Measurements from ENCODE around the gene TSPAN33.
A peak's percentile ranks its signal among the peaks of the same experiment; 100 is the strongest.

TSPAN33 gene

GRCh38 chr7:129134356-129134987 is 10.0 kb upstream of the TSPAN33 start:
- no peak for DNase-seq (ENCODE audit: low read depth in 2 of 2)

GRCh38 chr7:129136887-129137642 is 7.4 kb upstream of the TSPAN33 start:
- DNase-seq (ENCODE audit: low read depth in 2 of 2), result no peak

GRCh38 chr7:129143724-129144094 is 798 bp upstream of the TSPAN33 start:
- no peak for DNase-seq (ENCODE audit: low read depth in 2 of 2)

GRCh38 chr7:129144834-129145668 is 544 bp downstream of the TSPAN33 start:
- DNase-seq (ENCODE audit: low read depth in 2 of 2), result no peak

GRCh38 chr7:129146237-129146979 is 1.9 kb downstream of the TSPAN33 start:
- DNase-seq (ENCODE audit: low read depth in 2 of 2), result no peak

GRCh38 chr7:129147731-129148130 is 3.2 kb downstream of the TSPAN33 start:
- no peak for DNase-seq (ENCODE audit: low read depth in 2 of 2)

- no peak for DNase-seq (ENCODE audit: low read depth in 2 of 2)
Measured at GRCh38 chr7:129149511-129149910, 5.0 kb downstream of the TSPAN33 start.

GRCh38 chr7:129150199-129150996 is 5.9 kb downstream of the TSPAN33 start:
- no peak for DNase-seq (ENCODE audit: low read depth in 2 of 2)

GRCh38 chr7:129157651-129158050 is 13.1 kb downstream of the TSPAN33 start:
- DNase-seq (ENCODE audit: low read depth in 2 of 2), result no peak

- DNase-seq (ENCODE audit: low read depth in 2 of 2), result no peak
Measured at GRCh38 chr7:129159539-129159938, 15.0 kb downstream of the TSPAN33 start.

- no peak for DNase-seq (ENCODE audit: low read depth in 2 of 2)
Measured at GRCh38 chr7:129160161-129160905, 15.8 kb downstream of the TSPAN33 start.

GRCh38 chr7:129161524-129162225 is 17.2 kb downstream of the TSPAN33 start:
- no peak for DNase-seq (ENCODE audit: low read depth in 2 of 2)

- no peak for DNase-seq (ENCODE audit: low read depth in 2 of 2)
Measured at GRCh38 chr7:129162732-129163131, 18.2 kb downstream of the TSPAN33 start.

GRCh38 chr7:129163875-129164544 is 19.5 kb downstream of the TSPAN33 start:
- no peak for DNase-seq (ENCODE audit: low read depth in 2 of 2)

- DNase-seq (ENCODE audit: low read depth in 2 of 2), result no peak
Measured at GRCh38 chr7:129166745-129167144, 22.2 kb downstream of the TSPAN33 start.

GRCh38 chr7:129167817-129168216 is 23.3 kb downstream of the TSPAN33 start:
- no peak for DNase-seq (ENCODE audit: low read depth in 2 of 2)

GRCh38 chr7:129168231-129169021 is 23.9 kb downstream of the TSPAN33 start:
- no peak for DNase-seq (ENCODE audit: low read depth in 2 of 2)

- peak in 1 of 2 donors; percentile 16 for DNase-seq (ENCODE audit: low read depth in 2 of 2)
Measured at GRCh38 chr7:129169171-129169671, 24.7 kb downstream of the TSPAN33 start.
